ENCODE measurements around the gene NEURL2. TPM values are rescaled to one million over a fixed set of nuclear protein-coding genes. Genes with fewer than 3 reads are reported as not detected.
"Not testable (repeated sequence)": the region's sequence is repeated elsewhere in the genome, so short reads cannot be mapped to it uniquely, and the experiment has no call there.

Gene NEURL2
- total RNA-seq, 1 donor from 2014 or later: 16.0 TPM

DNA sequence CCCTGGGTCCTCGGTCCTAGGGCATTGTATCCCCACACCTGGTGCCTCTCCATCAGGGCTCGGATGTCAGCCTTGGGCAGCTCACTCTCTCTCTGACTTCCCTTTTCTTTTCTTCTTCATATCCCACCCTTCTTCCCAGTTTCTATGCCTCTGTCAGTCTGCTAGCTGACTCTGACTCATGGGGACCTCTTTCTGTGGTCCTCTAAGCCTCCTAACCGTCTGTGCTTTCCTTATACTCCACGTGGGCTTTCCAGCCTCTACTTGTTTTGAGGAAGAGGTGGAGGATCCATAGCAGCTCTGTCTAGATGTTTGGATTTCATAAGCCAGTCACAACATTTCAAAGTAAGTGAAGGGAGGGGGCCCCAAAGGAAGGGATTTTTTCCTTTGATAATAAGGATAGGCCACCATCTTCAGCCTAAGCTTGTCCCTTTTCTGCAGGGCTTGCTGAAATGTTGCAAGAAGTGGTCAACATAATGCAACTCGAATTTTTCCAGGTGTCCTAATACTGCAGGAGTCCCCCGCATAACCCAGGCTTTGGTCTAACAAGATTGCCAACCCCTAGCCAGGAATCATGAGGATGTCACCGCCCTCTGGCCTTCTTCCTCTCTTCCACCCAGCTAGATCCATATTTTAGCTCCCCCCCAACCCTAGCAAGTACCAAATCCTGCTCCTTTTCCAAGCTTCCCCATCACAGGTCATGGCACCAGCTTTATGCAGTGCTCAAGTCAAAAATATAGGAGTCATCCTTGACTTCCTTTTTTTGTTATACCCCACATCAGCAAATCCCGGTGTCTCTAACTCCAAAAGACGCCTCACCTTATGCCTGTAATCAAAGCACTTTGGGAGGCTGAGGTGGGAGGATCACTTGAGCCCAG lies 29.7 kb upstream of the NEURL2 start:
- no peak for DNase-seq

- peak; percentile 76 for DNase-seq
These were observed 28.8 kb upstream of the NEURL2 start for GRCh38 chr20:45919542-45920399.

- DNase-seq: no peak
These were observed 27.9 kb upstream of the NEURL2 start for GRCh38 chr20:45918779-45919537.

DNA sequence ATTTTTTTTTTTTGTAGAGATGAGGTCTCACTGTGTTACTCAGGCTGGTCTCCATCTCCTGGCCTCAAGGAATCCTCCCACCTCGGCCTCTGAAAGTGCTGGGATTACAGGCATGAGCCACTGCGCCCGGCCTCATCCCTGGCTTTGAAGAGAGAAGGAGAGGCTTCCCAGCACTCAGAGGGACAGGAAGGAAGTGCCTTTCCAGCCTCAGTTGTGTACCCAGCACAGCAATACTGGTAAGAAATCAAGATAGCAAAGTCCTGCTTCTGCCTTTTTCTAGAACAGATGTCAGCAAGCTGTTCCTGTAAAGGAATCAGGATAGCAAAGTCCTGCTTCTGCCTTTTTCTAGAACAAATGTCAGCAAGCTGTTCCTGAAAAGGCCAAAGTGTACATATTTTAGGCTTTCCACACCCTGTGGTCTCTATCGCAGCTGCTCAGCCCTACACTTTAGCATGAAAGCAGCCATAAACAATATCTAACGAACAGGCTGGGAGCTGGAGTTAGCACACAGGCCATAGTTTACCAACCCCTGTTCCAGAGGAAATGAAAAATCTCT lies 27.3 kb upstream of the NEURL2 start:
- DNase-seq: peak; percentile 27

DNA sequence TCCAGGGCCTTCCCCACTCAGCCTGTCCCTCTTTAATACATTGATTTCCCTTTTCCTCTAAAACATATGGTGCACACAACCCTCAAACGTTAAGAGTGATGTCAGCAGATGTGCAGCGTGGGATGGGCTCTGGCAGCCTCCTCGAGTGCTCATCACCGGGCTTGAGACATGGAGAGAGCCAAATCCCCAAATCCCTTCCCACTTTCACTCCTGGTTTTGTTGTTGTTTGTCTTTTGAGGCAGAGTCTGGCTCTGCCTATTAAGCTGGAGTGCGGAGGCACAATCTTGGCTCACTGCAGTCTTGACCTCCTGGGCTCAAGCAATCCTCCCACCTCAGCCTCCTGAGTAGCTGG lies 26.8 kb upstream of the NEURL2 start:
- DNase-seq: peak; percentile 85

DNA sequence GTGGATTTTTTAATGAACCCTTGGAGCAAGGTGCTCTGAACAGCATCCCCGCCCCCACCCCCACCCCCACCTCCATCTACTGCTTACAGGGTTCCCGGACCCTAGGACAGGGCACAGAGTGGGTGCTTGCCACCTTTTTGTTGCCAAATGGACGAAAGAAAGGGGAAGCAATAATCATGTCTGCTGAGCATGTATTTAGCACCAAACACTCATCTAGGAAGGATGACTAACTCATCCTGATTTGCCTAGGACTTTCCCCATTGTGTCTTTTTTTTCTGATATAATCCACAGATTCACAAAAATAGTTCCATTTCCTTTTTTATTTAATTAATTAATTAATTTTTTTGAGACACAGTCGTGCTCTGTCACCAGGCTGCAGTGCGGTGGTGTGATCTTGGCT lies 22.1 kb upstream of the NEURL2 start:
- DNase-seq: no peak

DNA sequence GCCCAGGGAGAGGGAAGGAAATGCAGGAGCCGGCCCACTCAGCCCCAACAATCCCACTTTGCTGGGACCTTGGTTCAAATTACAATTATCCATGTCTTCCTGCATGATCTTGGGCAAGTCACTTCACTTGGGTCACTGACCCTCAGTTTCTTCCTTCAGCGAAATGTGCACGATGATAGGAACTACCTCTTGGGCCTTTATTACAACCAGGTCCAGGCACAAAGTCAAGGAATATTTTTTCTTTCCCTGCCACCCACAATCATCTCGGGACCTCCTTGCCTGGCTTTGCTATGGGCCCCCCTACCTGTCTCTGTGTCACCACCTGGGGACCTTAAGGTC lies 21.3 kb upstream of the NEURL2 start:
- DNase-seq: no peak

- DNase-seq: peak; percentile 74
These were observed 20.7 kb upstream of the NEURL2 start, which contains the start of gene PLTP for GRCh38 chr20:45911486-45912343. TSS of gene PLTP (minus strand) at chr20:45912155. CDS start at chr20:45911452, 703 bp downstream.

DNA sequence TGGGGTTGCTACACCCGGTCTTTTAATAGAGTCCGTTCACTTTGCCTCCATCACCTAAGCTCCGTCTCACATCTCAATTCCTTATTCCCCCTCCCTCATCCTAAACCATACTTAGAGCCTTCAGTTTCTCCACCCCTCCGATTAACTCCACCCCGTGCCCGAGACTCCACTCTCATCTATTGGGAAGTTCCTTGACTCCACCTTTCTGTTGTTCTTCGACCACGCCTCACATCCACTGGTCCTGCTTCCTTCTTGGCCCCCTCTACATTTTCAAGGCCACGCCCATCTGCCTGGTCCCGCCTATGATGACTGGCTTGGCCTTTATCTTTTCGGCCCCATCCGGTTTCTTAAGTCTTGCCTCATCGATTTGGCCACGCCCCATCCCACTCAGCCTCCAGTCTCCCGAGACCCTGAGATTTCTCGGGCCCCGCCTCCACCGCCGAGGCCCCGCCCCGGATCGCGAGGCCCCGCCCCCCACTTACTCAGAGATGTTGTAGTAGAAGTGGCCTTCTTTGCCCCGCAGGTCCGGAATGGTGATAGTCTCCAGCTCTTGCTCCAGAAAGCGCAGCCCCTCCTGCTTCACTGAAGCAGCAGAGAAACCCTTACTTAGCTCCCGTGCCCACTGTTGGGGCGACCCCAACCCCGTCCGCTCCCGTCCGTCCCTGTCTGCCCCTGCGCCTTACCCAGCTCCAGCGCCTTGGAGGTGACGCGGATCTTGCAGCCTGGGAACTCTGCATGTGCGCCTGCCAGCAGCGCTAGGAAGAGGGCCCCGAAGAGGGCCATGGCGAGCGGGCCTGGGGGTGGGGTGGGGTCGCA lies 19.9 kb upstream of the NEURL2 start:
- peak; percentile 94 for DNase-seq

- no peak for DNase-seq
These were observed 19.0 kb upstream of the NEURL2 start for GRCh38 chr20:45909817-45910669.

- DNase-seq: no peak
These were observed 18.4 kb upstream of the NEURL2 start for GRCh38 chr20:45909336-45909808.

DNA sequence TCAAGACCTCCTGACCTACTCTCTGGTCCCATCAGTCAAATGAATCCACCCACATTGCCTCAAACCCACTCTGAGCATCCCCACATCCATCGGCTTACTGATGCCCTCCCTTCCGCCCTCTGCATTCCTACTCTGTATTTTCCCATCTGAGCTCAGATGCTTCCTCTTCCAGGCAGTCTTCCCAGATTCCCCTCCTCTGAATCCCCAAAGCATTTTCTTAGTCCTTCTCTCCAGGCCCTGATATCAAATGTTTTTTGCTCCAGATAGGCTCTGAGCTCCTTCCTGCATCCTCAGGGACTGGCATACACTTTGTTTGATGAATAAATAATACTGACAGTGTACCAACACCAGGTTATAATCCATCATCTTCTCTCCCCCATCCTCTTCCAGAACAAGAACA lies 17.1 kb upstream of the NEURL2 start:
- DNase-seq: no peak

DNA sequence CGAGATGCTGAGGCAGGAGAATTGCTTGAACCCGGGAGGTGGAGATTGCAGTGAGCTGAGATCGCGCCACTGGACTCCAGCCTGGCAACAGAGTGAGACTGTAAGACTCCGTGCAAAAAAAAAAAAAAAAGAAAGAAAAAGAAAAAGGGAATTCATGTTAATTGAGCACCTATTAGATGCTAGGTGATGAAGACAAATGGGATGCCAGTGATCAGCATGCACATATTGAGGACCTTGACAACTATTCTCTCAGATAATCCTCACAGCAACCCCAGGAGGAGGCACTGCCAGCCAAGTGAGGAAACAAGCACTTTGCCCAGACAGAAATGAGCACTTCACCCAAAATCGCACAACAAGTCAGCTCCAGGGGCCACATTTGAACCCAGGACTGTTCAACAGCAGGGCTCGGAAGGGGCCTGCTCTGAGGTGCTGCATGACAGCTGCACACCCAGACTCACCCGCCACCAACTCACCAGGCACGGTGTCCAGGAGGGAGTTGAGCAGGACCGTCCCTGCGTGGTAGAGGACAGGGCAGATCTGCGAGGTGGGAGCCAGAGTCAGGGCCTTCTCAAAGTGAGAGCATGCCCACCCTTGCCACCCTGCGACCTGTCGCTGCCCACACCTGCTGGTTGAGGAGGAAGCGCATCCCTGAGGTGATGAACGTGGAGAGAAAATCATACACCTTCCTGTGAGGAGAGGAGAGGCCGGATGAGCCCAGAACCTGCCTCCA lies 16.4 kb upstream of the NEURL2 start:
- DNase-seq: no peak

DNA sequence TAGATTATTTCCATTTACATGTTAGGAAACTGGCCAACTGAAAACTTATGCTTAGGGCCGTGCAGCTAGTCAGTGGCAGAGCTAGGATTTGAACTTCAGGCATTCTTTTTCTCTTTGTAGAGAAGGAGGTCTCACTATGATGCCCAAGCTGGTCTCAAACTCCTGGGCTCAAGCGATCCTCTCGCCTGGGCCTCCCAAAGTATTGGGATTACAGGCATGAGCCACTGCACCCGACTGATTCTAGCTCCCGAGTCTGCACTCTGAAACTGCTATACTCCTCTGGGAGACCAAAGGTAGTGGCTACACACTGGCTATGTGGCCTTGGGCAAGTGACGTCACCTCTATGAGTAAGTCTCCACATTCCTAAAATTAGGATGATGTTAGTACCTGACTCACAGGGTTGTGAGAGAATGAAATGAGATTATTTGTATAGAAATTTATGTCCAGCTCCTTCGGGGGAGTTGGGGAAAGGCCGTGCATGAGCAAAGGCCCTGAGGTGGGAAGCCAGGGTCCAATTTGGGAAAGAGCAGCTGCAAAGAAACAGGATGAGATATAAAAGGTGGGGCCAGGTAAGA lies 14.6 kb upstream of the NEURL2 start:
- no peak for DNase-seq

- no peak for DNase-seq
These were observed 13.8 kb upstream of the NEURL2 start for GRCh38 chr20:45904583-45905504.

DNA sequence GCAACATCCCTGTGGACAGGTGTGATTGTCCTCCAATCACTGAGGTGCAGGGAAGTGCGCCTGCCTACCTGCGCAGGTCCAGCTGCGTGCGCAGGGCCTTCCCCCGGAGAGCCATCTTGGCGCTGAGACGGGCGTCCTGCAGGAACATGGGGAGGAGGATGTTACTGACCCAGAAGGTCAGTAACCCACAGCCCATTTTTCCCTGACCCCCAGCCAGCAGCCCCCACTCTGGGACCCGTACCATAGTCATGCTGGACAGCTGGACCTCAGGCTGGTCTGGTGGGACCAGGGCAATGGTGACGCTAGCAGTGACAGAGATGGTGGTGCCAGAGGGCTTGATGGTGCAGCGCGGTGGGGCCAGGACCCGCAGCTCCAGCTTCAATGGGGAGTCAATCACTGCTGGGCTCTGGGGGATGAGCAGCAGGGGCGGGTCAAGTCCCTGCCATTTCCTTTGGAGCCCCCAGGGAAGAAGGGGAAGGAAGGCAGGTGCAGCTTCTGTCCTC lies 11.2 kb upstream of the NEURL2 start:
- DNase-seq: no peak

DNA sequence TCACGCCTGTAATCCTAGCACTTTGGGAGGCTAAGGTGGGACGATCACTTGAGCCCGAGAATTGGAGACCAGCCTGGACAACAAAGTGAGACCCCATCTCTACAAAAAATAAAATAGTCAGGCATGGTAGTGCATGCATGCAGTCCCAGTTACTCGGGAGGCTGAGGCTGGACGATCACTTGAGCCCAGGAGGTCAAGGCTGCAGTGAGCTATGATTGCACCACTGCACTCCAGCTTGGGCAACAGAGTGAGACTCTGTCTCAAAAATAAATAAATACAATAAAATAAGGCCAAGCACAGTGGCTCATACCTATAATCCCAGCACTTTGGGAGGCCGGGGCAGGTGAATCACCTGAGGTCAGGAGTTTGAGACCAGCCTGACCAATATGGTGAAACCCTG lies 10.3 kb upstream of the NEURL2 start:
- not testable (repeated sequence) for DNase-seq

Measured in tongue (tissue), 2 donors.